WTC11 (cell line): Measurements from ENCODE around the gene DNAH8. TPM values are rescaled to one million over a fixed set of nuclear protein-coding genes. Genes with fewer than 3 reads are reported as not detected.

Experiments used
- ATAC-seq: fragments of 200-7000 bp; cut with Tn5 transposase; 2 replicates; pipeline ENCODE4 v1.10.0; 2021; ENCODE audit warnings: mild to moderate bottlenecking, moderate library complexity
- CTCF ChIA-PET: fragments of 300-600 bp; sonication (Branson Sonifier 250); formaldehyde crosslinking; loops from one replicate; lab custom pipeline; 2021; ENCODE audit warnings: antibody characterized with exemption; lab: Charles Lee
- POLR2A ChIA-PET: fragments of 350-600 bp; sonication (Branson Sonifier 250); formaldehyde crosslinking; loops from one replicate; lab custom pipeline; 2021; ENCODE audit warnings: antibody characterized with exemption; lab: Charles Lee
- DNase-seq: peaks from one replicate; pipeline ENCODE4 v3.0.0; 2021; ENCODE audit warnings: low spot score
- H3K27ac Mint-ChIP-seq: 2 replicates; pipeline ENCODE4 v1.8.0; 2021; ENCODE audit warnings: mixed read lengths
- H3K27me3 Mint-ChIP-seq: 2 replicates; pipeline ENCODE4 v1.8.0; 2021; ENCODE audit warnings: low read depth, mild to moderate bottlenecking, moderate library complexity, mixed read lengths
- H3K36me3 Mint-ChIP-seq: 2 replicates; pipeline ENCODE4 v1.8.0; 2021; ENCODE audit warnings: mixed read lengths
- H3K4me1 Mint-ChIP-seq: 2 replicates; pipeline ENCODE4 v1.8.0; 2022; ENCODE audit warnings: mixed read lengths
- H3K4me3 Mint-ChIP-seq: 2 replicates; pipeline ENCODE4 v1.8.0; 2021; ENCODE audit warnings: mild to moderate bottlenecking, moderate library complexity, mixed read lengths
- H3K9me3 Mint-ChIP-seq: 2 replicates; pipeline ENCODE4 v1.8.0; 2021; ENCODE audit warnings: mixed read lengths
- CBFB ChIP-seq: sonication (generic); formaldehyde crosslinking; IDR thresholded peaks from 2 replicates; pipeline ENCODE4 v1.8.1; 2022; ENCODE audit warnings: mild to moderate bottlenecking, low read depth, missing genetic modification reagents
- NFYB ChIP-seq: sonication (generic); formaldehyde crosslinking; conservative IDR thresholded peaks from 2 replicates; pipeline ENCODE4 v1.8.0; 2022; ENCODE audit warnings: low read depth, missing genetic modification reagents
- NR1H2 ChIP-seq: sonication (generic); formaldehyde crosslinking; IDR thresholded peaks from 2 replicates; pipeline ENCODE4 v1.9.0; 2021; ENCODE audit warnings: mild to moderate bottlenecking, moderate library complexity, missing genetic modification reagents
- NR3C1 ChIP-seq: sonication (generic); formaldehyde crosslinking; conservative IDR thresholded peaks from 2 replicates; pipeline ENCODE4 v1.8.1; 2023; ENCODE audit warnings: low read depth, mild to moderate bottlenecking, missing genetic modification reagents
- RELA ChIP-seq: sonication (generic); formaldehyde crosslinking; IDR thresholded peaks from 2 replicates; pipeline ENCODE4 v1.8.1; 2022; ENCODE audit warnings: missing genetic modification reagents, mild to moderate bottlenecking, borderline replicate concordance
- RORB ChIP-seq: fragments of 250-450 bp; sonication (Bioruptor Pico); IDR thresholded peaks from 2 replicates; pipeline ENCODE4 v1.9.0; 2021; ENCODE audit warnings: mild to moderate bottlenecking
- TEAD4 ChIP-seq: sonication (generic); formaldehyde crosslinking; IDR thresholded peaks from 2 replicates; pipeline ENCODE4 v1.8.0; 2022; ENCODE audit warnings: mild to moderate bottlenecking, missing genetic modification reagents
- ZBTB21 ChIP-seq: sonication (generic); formaldehyde crosslinking; IDR thresholded peaks from 2 replicates; pipeline ENCODE4 v1.8.1; 2023; ENCODE audit warnings: mild to moderate bottlenecking, missing genetic modification reagents, borderline replicate concordance
- total RNA-seq: library from RNA; stranded (reverse); gene quantifications from 3 replicates; pipeline ENCODE4 v1.2.3, GENCODE V29; 2021
- TF ChIP-seq, protein P1 (sequence below): sonication (generic); formaldehyde crosslinking; IDR thresholded peaks from 2 replicates; pipeline ENCODE4 v1.8.1; 2022; ENCODE audit warnings: low read depth, missing genetic modification reagents, borderline replicate concordance
- TF ChIP-seq, protein P2 (sequence below): sonication (generic); formaldehyde crosslinking; IDR thresholded peaks from 2 replicates; pipeline ENCODE4 v1.8.1; 2023; ENCODE audit warnings: mild to moderate bottlenecking, missing genetic modification reagents, moderate library complexity
- TF ChIP-seq, protein P3 (sequence below): sonication (generic); formaldehyde crosslinking; IDR thresholded peaks from 2 replicates; pipeline ENCODE4 v1.8.0; 2023; ENCODE audit warnings: missing genetic modification reagents, mild to moderate bottlenecking, borderline replicate concordance
- TF ChIP-seq, protein P4 (sequence below): fragments of 250-450 bp; sonication (Bioruptor Pico); IDR thresholded peaks from 2 replicates; pipeline ENCODE4 v2.1.2; 2022; ENCODE audit warnings: mild to moderate bottlenecking, moderate library complexity
- TF ChIP-seq, protein P5 (sequence below): sonication (generic); formaldehyde crosslinking; IDR thresholded peaks from 2 replicates; pipeline ENCODE4 v1.8.0; 2023; ENCODE audit warnings: missing genetic modification reagents
- TF ChIP-seq, protein P6 (sequence below): fragments of 250-450 bp; sonication (Bioruptor Pico); IDR thresholded peaks from 2 replicates; pipeline ENCODE4 v1.9.0; 2021; ENCODE audit warnings: mild to moderate bottlenecking
- TF ChIP-seq, protein P7 (sequence below): sonication (generic); formaldehyde crosslinking; IDR thresholded peaks from 2 replicates; pipeline ENCODE4 v1.8.0; 2022; ENCODE audit warnings: mild to moderate bottlenecking, missing genetic modification reagents

Gene DNAH8
- total RNA-seq, 1 experiment from 2014 or later, result 0.02 TPM

DNA sequence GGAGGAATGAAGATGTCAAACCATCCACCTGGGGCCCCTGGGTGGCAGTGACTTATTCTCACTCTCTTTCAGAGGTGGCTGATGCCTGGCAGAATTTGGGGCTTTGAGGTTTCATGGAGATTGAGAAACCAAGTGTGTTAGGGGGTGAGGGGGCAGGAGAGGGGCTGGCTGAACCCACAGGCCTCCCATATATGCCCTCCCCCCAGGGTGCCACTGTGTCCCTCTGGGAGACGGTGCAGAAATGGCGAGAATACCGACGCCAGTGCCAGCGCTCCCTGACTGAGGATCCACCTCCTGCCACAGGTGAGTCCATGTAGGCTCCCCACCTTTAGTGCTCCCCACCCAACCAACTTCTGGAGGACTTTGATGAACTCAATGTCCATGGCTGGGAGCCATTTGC is 341.1 kb downstream of the DNAH8 start (continued):
- TF ChIP-seq, protein P1, sequence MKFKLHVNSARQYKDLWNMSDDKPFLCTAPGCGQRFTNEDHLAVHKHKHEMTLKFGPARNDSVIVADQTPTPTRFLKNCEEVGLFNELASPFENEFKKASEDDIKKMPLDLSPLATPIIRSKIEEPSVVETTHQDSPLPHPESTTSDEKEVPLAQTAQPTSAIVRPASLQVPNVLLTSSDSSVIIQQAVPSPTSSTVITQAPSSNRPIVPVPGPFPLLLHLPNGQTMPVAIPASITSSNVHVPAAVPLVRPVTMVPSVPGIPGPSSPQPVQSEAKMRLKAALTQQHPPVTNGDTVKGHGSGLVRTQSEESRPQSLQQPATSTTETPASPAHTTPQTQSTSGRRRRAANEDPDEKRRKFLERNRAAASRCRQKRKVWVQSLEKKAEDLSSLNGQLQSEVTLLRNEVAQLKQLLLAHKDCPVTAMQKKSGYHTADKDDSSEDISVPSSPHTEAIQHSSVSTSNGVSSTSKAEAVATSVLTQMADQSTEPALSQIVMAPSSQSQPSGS (CRISPR knock-in tag), result no peak
- TF ChIP-seq NR1H2 (CRISPR knock-in tag) (no peak), CBFB (CRISPR knock-in tag) (no peak)
- TF ChIP-seq, protein P2, sequence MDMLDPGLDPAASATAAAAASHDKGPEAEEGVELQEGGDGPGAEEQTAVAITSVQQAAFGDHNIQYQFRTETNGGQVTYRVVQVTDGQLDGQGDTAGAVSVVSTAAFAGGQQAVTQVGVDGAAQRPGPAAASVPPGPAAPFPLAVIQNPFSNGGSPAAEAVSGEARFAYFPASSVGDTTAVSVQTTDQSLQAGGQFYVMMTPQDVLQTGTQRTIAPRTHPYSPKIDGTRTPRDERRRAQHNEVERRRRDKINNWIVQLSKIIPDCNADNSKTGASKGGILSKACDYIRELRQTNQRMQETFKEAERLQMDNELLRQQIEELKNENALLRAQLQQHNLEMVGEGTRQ (CRISPR knock-in tag), result no peak

DNA sequence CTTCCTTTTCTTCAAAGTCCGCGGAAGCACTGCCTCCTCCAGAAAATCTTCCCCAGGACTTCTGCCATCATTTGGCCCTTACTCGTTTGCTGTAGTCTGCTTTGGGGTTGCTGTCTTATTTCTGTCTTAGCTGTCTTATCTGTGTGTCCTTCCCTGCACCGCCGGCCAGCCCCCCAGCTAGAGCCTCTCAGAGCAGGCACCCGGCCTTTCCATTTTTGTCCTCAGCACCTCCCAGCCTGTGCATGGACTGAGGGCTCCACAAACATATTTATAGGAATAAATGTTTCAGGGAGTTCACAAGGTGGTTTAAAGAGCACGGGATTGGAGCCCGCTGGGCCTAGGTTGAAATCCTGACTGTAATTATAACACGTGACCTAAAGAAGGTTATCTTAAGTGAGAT is 341.6 kb downstream of the DNAH8 start:
- no peak overlapping the region for H3K27ac Mint-ChIP-seq
- CTCF ChIA-PET, result interaction anchor here (1.0 kb wide), 1 partner anchor 32 kb away, joined by 4 read pairs; no protein-coding TSS in a partner anchor

More for the DNA sequence above, 341.6 kb downstream of the DNAH8 start:
- Mint-ChIP-seq H3K36me3 (no peaks in the 10 kb centered on the region), H3K27me3 (peaks cover 3% of the 10 kb centered on the region; the same call in 1 of the 2 replicates), H3K4me1 (peaks cover 13% of the 10 kb centered on the region), H3K9me3 (no peaks in the 10 kb centered on the region), H3K4me3 (no peak overlapping the region)
- DNase-seq (no peak), ATAC-seq (no peak)
- TF ChIP-seq CBFB (CRISPR knock-in tag), result no peak
- TF ChIP-seq, protein P3, sequence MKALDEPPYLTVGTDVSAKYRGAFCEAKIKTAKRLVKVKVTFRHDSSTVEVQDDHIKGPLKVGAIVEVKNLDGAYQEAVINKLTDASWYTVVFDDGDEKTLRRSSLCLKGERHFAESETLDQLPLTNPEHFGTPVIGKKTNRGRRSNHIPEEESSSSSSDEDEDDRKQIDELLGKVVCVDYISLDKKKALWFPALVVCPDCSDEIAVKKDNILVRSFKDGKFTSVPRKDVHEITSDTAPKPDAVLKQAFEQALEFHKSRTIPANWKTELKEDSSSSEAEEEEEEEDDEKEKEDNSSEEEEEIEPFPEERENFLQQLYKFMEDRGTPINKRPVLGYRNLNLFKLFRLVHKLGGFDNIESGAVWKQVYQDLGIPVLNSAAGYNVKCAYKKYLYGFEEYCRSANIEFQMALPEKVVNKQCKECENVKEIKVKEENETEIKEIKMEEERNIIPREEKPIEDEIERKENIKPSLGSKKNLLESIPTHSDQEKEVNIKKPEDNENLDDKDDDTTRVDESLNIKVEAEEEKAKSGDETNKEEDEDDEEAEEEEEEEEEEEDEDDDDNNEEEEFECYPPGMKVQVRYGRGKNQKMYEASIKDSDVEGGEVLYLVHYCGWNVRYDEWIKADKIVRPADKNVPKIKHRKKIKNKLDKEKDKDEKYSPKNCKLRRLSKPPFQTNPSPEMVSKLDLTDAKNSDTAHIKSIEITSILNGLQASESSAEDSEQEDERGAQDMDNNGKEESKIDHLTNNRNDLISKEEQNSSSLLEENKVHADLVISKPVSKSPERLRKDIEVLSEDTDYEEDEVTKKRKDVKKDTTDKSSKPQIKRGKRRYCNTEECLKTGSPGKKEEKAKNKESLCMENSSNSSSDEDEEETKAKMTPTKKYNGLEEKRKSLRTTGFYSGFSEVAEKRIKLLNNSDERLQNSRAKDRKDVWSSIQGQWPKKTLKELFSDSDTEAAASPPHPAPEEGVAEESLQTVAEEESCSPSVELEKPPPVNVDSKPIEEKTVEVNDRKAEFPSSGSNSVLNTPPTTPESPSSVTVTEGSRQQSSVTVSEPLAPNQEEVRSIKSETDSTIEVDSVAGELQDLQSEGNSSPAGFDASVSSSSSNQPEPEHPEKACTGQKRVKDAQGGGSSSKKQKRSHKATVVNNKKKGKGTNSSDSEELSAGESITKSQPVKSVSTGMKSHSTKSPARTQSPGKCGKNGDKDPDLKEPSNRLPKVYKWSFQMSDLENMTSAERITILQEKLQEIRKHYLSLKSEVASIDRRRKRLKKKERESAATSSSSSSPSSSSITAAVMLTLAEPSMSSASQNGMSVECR (CRISPR knock-in tag), result no peak
- no peak for TF ChIP-seq RORB
- TF ChIP-seq, protein P4, sequence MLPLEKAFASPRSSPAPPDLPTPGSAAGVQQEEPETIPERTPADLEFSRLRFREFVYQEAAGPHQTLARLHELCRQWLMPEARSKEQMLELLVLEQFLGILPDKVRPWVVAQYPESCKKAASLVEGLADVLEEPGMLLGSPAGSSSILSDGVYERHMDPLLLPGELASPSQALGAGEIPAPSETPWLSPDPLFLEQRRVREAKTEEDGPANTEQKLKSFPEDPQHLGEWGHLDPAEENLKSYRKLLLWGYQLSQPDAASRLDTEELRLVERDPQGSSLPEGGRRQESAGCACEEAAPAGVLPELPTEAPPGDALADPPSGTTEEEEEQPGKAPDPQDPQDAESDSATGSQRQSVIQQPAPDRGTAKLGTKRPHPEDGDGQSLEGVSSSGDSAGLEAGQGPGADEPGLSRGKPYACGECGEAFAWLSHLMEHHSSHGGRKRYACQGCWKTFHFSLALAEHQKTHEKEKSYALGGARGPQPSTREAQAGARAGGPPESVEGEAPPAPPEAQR (CRISPR knock-in tag), result no peak
- TF ChIP-seq, protein P5, sequence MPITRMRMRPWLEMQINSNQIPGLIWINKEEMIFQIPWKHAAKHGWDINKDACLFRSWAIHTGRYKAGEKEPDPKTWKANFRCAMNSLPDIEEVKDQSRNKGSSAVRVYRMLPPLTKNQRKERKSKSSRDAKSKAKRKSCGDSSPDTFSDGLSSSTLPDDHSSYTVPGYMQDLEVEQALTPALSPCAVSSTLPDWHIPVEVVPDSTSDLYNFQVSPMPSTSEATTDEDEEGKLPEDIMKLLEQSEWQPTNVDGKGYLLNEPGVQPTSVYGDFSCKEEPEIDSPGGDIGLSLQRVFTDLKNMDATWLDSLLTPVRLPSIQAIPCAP, result no peak
- TF ChIP-seq, protein P1 (CRISPR knock-in tag), result no peak
- no peak for TF ChIP-seq RELA (CRISPR knock-in tag)
- no peak for TF ChIP-seq NR3C1 (CRISPR knock-in tag)
- TF ChIP-seq, protein P6, sequence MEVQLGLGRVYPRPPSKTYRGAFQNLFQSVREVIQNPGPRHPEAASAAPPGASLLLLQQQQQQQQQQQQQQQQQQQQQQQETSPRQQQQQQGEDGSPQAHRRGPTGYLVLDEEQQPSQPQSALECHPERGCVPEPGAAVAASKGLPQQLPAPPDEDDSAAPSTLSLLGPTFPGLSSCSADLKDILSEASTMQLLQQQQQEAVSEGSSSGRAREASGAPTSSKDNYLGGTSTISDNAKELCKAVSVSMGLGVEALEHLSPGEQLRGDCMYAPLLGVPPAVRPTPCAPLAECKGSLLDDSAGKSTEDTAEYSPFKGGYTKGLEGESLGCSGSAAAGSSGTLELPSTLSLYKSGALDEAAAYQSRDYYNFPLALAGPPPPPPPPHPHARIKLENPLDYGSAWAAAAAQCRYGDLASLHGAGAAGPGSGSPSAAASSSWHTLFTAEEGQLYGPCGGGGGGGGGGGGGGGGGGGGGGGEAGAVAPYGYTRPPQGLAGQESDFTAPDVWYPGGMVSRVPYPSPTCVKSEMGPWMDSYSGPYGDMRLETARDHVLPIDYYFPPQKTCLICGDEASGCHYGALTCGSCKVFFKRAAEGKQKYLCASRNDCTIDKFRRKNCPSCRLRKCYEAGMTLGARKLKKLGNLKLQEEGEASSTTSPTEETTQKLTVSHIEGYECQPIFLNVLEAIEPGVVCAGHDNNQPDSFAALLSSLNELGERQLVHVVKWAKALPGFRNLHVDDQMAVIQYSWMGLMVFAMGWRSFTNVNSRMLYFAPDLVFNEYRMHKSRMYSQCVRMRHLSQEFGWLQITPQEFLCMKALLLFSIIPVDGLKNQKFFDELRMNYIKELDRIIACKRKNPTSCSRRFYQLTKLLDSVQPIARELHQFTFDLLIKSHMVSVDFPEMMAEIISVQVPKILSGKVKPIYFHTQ (CRISPR knock-in tag), result no peak
- no peak for TF ChIP-seq NFYB (CRISPR knock-in tag)
- TF ChIP-seq TEAD4, result no peak
- no peak for TF ChIP-seq ZBTB21 (CRISPR knock-in tag)
- TF ChIP-seq, protein P7, sequence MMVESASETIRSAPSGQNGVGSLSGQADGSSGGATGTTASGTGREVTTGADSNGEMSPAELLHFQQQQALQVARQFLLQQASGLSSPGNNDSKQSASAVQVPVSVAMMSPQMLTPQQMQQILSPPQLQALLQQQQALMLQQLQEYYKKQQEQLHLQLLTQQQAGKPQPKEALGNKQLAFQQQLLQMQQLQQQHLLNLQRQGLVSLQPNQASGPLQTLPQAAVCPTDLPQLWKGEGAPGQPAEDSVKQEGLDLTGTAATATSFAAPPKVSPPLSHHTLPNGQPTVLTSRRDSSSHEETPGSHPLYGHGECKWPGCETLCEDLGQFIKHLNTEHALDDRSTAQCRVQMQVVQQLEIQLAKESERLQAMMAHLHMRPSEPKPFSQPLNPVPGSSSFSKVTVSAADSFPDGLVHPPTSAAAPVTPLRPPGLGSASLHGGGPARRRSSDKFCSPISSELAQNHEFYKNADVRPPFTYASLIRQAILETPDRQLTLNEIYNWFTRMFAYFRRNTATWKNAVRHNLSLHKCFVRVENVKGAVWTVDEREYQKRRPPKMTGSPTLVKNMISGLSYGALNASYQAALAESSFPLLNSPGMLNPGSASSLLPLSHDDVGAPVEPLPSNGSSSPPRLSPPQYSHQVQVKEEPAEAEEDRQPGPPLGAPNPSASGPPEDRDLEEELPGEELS (CRISPR knock-in tag), result no peak
- POLR2A ChIA-PET, result no interaction called here
